Measurements from ENCODE around the gene REC8.
A peak's percentile ranks its signal among the peaks of the same experiment; 100 is the strongest.
"Not testable (repeated sequence)": the region's sequence is repeated elsewhere in the genome, so short reads cannot be mapped to it uniquely, and the experiment has no call there.

Gene REC8

GRCh38 chr14:24197056-24197450 is 25.2 kb downstream of the REC8 start:
- TF ChIP-seq, protein P1, sequence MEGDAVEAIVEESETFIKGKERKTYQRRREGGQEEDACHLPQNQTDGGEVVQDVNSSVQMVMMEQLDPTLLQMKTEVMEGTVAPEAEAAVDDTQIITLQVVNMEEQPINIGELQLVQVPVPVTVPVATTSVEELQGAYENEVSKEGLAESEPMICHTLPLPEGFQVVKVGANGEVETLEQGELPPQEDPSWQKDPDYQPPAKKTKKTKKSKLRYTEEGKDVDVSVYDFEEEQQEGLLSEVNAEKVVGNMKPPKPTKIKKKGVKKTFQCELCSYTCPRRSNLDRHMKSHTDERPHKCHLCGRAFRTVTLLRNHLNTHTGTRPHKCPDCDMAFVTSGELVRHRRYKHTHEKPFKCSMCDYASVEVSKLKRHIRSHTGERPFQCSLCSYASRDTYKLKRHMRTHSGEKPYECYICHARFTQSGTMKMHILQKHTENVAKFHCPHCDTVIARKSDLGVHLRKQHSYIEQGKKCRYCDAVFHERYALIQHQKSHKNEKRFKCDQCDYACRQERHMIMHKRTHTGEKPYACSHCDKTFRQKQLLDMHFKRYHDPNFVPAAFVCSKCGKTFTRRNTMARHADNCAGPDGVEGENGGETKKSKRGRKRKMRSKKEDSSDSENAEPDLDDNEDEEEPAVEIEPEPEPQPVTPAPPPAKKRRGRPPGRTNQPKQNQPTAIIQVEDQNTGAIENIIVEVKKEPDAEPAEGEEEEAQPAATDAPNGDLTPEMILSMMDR (IDR thresholded peaks at IDR 0.05), result no peak
- no peak overlapping the region for H3K4me3 ChIP-seq
- no peak overlapping the region for H3K27ac ChIP-seq
- DNase-seq (ENCODE audit: low spot score), result no peak

- Histone ChIP-seq H3K27ac (no peak overlapping the region), H3K4me3 (no peak overlapping the region)
Observed at GRCh38 chr14:24198814-24199524, 27.1 kb downstream of the REC8 start.

GRCh38 chr14:24202538-24202937 is 30.7 kb downstream of the REC8 start:
- H3K27ac ChIP-seq, H3K4me3 ChIP-seq: not testable (repeated sequence)
- peak; percentile 5 for DNase-seq (ENCODE audit: low spot score)

More at GRCh38 chr14:24198814-24199524, 27.1 kb downstream of the REC8 start:
- no peak for DNase-seq (ENCODE audit: low spot score)
- TF ChIP-seq, protein P1 (IDR thresholded peaks at IDR 0.05), result no peak

DNA sequence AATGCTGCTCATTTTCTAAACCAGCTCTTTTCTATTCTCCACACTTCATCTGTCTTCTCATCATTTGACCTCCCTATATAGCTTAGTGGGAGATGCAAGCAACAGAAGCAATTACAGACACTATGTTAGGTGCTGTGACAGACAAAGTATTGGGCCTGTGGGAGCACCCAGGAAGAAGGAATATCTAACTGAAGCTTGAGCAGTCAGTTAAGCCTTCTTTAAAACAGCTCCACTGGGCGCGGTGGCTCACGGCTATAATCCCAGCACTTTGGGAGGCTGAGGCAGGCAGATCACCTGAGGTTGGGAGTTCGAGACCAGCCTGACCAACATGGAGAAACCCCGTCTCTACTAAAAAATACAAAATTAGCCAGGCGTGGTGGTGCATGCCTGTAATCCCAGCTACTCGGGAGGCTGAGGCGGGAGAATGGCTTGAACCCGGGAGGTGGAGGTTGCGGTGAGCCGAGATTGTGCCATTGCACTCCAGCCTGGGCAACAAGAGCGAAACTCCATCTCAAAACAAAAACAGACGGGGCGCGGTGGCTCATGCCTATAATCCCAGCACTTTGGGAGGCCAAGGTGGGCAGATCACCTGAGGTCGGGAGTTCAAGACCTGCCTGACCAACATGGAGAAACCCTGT is 31.5 kb downstream of the REC8 start:
- peak; percentile 17 for DNase-seq (ENCODE audit: low spot score)
- not testable (repeated sequence) for H3K4me3 ChIP-seq, H3K27ac ChIP-seq

- TF ChIP-seq, protein P1 (IDR thresholded peaks at IDR 0.05), result no peak
- peak; percentile 12 for DNase-seq (ENCODE audit: low spot score)
- H3K27ac ChIP-seq, result no peak overlapping the region
Observed at GRCh38 chr14:24204163-24205146, 32.6 kb downstream of the REC8 start.

DNA sequence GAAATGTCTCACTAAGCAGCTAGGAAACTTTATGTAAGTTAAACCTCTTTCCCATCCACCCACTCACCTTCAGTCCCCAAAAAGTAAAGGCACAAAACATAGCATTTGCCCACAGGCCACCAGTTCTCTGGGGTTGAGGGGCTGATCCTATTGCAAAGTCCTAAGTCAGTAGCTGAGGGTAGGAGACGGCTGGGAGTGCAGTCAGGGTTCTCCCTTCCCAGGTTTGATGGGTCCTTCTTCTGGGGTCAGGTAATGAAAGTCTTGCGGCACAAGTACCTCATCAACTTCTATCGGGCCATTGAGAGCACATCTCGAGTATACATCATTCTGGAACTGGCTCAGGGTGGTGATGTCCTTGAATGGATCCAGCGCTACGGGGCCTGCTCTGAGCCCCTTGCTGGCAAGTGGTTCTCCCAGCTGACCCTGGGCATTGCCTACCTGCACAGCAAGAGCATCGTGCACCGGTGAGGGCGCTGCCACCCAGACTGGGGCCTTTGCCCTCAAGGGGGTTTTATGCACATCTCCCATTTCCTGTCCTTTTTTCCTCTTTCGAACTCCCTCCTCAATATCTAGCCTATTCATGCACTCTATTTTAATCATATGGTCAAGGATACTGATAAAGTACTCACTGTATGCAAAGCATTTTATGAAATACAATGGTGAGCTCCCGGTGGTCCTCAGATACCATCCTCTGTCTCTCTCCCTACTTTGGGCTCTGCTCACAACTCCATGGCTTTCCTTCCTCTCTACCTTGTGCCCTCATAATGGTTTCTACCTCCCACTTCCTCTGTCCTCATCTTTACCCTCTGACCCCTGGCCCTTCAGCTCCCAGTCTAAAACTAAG is 34.6 kb downstream of the REC8 start:
- Histone ChIP-seq H3K27ac (no peak overlapping the region), H3K4me3 (no peak overlapping the region)
- DNase-seq (ENCODE audit: low spot score), result peak; percentile 60
- TF ChIP-seq, protein P1 (IDR thresholded peaks at IDR 0.05), result no peak

More at GRCh38 chr14:24204163-24205146, 32.6 kb downstream of the REC8 start:
- H3K4me3 ChIP-seq, result no peak overlapping the region

- Histone ChIP-seq H3K27ac (no peak overlapping the region), H3K4me3 (no peak overlapping the region)
- TF ChIP-seq, protein P1 (IDR thresholded peaks at IDR 0.05), result no peak
- DNase-seq (ENCODE audit: low spot score), result peak; percentile 22
Observed at GRCh38 chr14:24207104-24207551, 35.2 kb downstream of the REC8 start.

Measured in coronary artery (tissue), 2 donors.